GM10248 (cell line): ENCODE data around the gene SCAMP4.

ENCODE experiments used
- CTCF ChIA-PET: fragments of 300-600 bp; sonication (Branson Sonifier 250); formaldehyde crosslinking; extraction: SDS; loops from one replicate; lab custom pipeline; 2021; ENCODE audit warnings: antibody characterized with exemption; lab: Yijun Ruan, JAX
- POLR2A ChIA-PET: fragments of 350-650 bp; sonication (Branson Sonifier 250); formaldehyde crosslinking; extraction: SDS; loops from one replicate; lab custom pipeline; 2020; ENCODE audit warnings: antibody characterized with exemption; lab: Yijun Ruan, JAX
- DNase-seq: peaks from one replicate; pipeline ENCODE4 v3.0.0; 2012; ENCODE audit errors: extremely low spot score
- CTCF ChIP-seq: IDR thresholded peaks from 2 replicates; pipeline ENCODE4 v1.5.1; 2012; ENCODE audit warnings: mild to moderate bottlenecking, low read depth; ENCODE audit errors: extremely low read depth, missing control alignments, control extremely low read depth

Gene SCAMP4

GRCh38 chr19:1921326-1921725 lies 16.1 kb downstream of the SCAMP4 start:
- no peak for DNase-seq
- TF ChIP-seq CTCF, result no peak
- ChIA-PET CTCF (interaction anchor here (1.0 kb wide), 1 partner anchor 96 kb away, joined by 3 read pairs; no protein-coding TSS in a partner anchor), POLR2A (no interaction called here)

GRCh38 chr19:1921825-1922224 lies 16.6 kb downstream of the SCAMP4 start:
- TF ChIP-seq CTCF, result no peak
- ChIA-PET CTCF (interaction anchor here (1.0 kb wide), 1 partner anchor 96 kb away, joined by 3 read pairs; no protein-coding TSS in a partner anchor), POLR2A (no interaction called here)
- no peak for DNase-seq

DNA sequence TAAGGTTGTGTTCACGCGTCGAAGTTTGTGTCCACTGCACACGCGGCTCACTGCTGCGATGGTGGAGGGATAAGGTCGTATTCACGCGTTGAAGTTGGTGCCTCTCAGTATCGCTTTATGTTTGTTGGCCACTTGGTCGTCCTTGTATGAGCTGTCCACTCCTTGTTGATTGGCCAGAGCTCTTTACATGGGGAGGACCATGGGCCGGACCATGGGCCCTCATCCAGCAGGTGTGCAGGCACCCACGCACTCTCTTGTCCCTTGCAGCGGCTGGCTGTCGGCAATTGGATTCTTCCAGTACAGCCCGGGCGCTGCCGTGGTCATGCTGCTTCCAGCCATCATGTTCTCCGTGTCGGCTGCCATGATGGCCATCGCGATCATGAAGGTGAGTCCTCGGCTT lies 17.6 kb downstream of the SCAMP4 start:
- POLR2A ChIA-PET, result no interaction called here
- DNase-seq, result no peak
- no peak for TF ChIP-seq CTCF
- CTCF ChIA-PET, result interaction anchor here (1.1 to 2.4 kb wide), 3 partner anchors 14 to 23 kb away, joined by 3 to 14 read pairs (median 3); partner anchors contain the start of genes ADAT3 and SCAMP4

- ChIA-PET CTCF (interaction anchor here (1.1 to 2.4 kb wide), 3 partner anchors 14 to 22 kb away, joined by 3 to 14 read pairs (median 3); partner anchors contain the start of genes ADAT3 and SCAMP4), POLR2A (interaction anchor here (1.4 kb wide), 1 partner anchor 19 kb away, joined by 3 read pairs; no protein-coding TSS in a partner anchor)
- no peak for TF ChIP-seq CTCF
- peak; percentile 48 for DNase-seq
Observed at GRCh38 chr19:1923319-1923718, 18.1 kb downstream of the SCAMP4 start.

DNA sequence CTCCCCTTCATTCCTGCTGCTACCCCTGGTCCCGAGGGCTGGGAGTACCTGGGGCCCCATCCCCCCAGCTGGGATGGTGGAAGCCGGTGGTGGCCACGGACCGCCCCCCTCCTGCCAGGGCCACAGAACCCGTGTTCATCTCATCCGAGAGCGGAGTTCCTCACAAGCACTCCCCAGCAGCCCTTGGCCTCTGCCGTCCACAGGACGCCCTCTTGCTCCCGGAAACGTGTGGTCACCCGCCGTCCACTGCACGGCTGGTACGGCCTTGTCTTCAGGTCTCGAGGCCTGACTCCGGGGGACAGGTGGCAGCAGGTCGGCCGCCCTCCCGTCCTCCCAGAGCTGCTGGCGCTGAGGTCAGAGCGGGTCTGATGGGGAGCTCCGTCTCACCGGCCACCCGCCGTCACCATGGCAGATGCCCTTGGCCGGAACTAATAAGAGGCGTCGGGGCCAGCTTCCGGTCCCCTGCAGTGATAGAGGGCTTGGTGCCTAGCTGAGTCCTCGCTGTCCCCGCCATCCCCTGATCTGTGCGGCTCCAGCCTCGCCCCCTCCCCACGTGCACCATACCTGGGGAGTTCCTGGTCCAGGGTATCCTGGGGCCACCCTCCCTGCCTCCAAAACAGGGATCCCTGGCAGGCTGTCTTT lies 19.2 kb downstream of the SCAMP4 start:
- CTCF ChIA-PET, result interaction anchor here (1.4 to 2.4 kb wide), 2 partner anchors 12 to 27 kb away, joined by 3 to 14 read pairs; no protein-coding TSS in a partner anchor
- POLR2A ChIA-PET, result interaction anchor here (1.4 kb wide), 1 partner anchor 20 kb away, joined by 3 read pairs; no protein-coding TSS in a partner anchor

GRCh38 chr19:1925544-1925943 lies 20.3 kb downstream of the SCAMP4 start:
- ChIA-PET CTCF (interaction anchor here (1.4 kb wide), 1 partner anchor 28 kb away, joined by 3 read pairs; no protein-coding TSS in a partner anchor), POLR2A (no interaction called here)
- no peak for TF ChIP-seq CTCF
- no peak for DNase-seq

More for the DNA sequence above, 19.2 kb downstream of the SCAMP4 start:
- no peak for TF ChIP-seq CTCF
- no peak for DNase-seq
